ENCODE data around the gene NMRK1. TPM values are rescaled to one million over a fixed set of nuclear protein-coding genes. Genes with fewer than 3 reads are reported as not detected.

NMRK1 gene
- total RNA-seq, 2 experiments from 2014 or later, result 17.0 to 33.2 TPM

GRCh38 chr9:75089373-75089766 lies 1.4 kb upstream of the NMRK1 start:
- Histone ChIP-seq H3K27ac (ENCODE audit: low read depth, low read length, poor library complexity, severe bottlenecking) (peak overlapping the region; percentile 85), H3K9me2 (ENCODE audit: insufficient read depth, low read length) (no peaks in the 10 kb centered on the region), H3K4me2 (ENCODE audit: low read length) (peak overlapping the region; percentile 90), H3K36me3 (ENCODE audit: insufficient read depth, low read length) (no peaks in the 10 kb centered on the region), H3K4me3 (ENCODE audit: low read depth, low read length, poor library complexity, severe bottlenecking) (peak overlapping the region; percentile 93), H4K20me1 (ENCODE audit: insufficient read depth, low read length) (peaks cover 12% of the 10 kb centered on the region), H3K9me3 (ENCODE audit: low read length) (no peaks in the 10 kb centered on the region), H2AFZ (ENCODE audit: low read length) (peak overlapping the region; percentile 62; the same call in 1 of the 2 replicates), H3K4me1 (ENCODE audit: insufficient read depth, low read length, poor library complexity, severe bottlenecking) (peaks cover 44% of the 10 kb centered on the region), H3K79me2 (ENCODE audit: insufficient read depth, low read depth, low read length) (peaks cover 85% of the 10 kb centered on the region)
- ChIA-PET CTCF (ENCODE audit: unreplicated experiment) (no interaction called here), POLR2A (interaction anchor here (0.7 to 6.8 kb wide), 2 partner anchors 63 to 134 kb away, joined by 3 to 70 read pairs; partner anchors contain the start of gene CARNMT1)
- TSS peak; percentile 60 for BruUV-seq (replicated peaks)
- DNase-seq (ENCODE audit: low spot score), result no peak
- intact Hi-C loops (cut with micrococcal nuclease; ENCODE audit: unreplicated experiment), result no loop called here
- TF ChIP-seq EZH2phosphoT487 (IDR thresholded peaks at IDR 0.05; ENCODE audit: borderline replicate concordance, low read depth, low read length), result no peak
- no peak for TF ChIP-seq CTCF (conservative IDR thresholded peaks at IDR 0.05; ENCODE audit: low read length)

GRCh38 chr9:75088646-75089372 lies 854 bp upstream of the NMRK1 start:
- ChIA-PET CTCF (ENCODE audit: unreplicated experiment) (no interaction called here), POLR2A (interaction anchor here (0.8 to 6.8 kb wide), 5 partner anchors 63 to 139 kb away, joined by 3 to 70 read pairs (median 5); partner anchors contain the start of genes C9orf40 and CARNMT1)
- Histone ChIP-seq H3K4me2 (ENCODE audit: low read length) (peak overlapping the region; percentile 90), H3K79me2 (ENCODE audit: insufficient read depth, low read depth, low read length) (peaks cover 80% of the 10 kb centered on the region), H2AFZ (ENCODE audit: low read length) (peak overlapping the region; percentile 62), H3K4me1 (ENCODE audit: insufficient read depth, low read length, poor library complexity, severe bottlenecking) (peaks cover 44% of the 10 kb centered on the region), H3K9me3 (ENCODE audit: low read length) (no peaks in the 10 kb centered on the region), H4K20me1 (ENCODE audit: insufficient read depth, low read length) (peaks cover 12% of the 10 kb centered on the region), H3K27ac (ENCODE audit: low read depth, low read length, poor library complexity, severe bottlenecking) (peak overlapping the region; percentile 85), H3K36me3 (ENCODE audit: insufficient read depth, low read length) (no peaks in the 10 kb centered on the region), H3K9me2 (ENCODE audit: insufficient read depth, low read length) (no peaks in the 10 kb centered on the region), H3K4me3 (ENCODE audit: low read depth, low read length, poor library complexity, severe bottlenecking) (peak overlapping the region; percentile 93)
- BruUV-seq (replicated peaks), result no TSS peak
- TF ChIP-seq EZH2phosphoT487 (IDR thresholded peaks at IDR 0.05; ENCODE audit: borderline replicate concordance, low read depth, low read length) (no peak), CTCF (conservative IDR thresholded peaks at IDR 0.05; ENCODE audit: low read length) (no peak)
- intact Hi-C loops (cut with micrococcal nuclease; ENCODE audit: unreplicated experiment), result loop anchor here (1.0 kb wide), 2 partner anchors 61 to 136 kb away; partner anchors contain the start of gene CARNMT1
- peak; percentile 76 for DNase-seq (ENCODE audit: low spot score)
